HepG2 (cell line): Measurements from ENCODE around the gene CNTD1. TPM values are rescaled to one million over a fixed set of nuclear protein-coding genes. Genes with fewer than 3 reads are reported as not detected.

Experiments
- AKAP8 ChIP-seq: sonication (generic); formaldehyde crosslinking; IDR thresholded peaks from 2 replicates; pipeline ENCODE4 v1.5.1; 2020; ENCODE audit warnings: mild to moderate bottlenecking, missing genetic modification reagents
- ARID2 ChIP-seq: sonication (generic); formaldehyde crosslinking; IDR thresholded peaks from 2 replicates; pipeline ENCODE4 v1.8.1; 2022; ENCODE audit warnings: mild to moderate bottlenecking, missing genetic modification reagents, borderline replicate concordance
- DNMT3B ChIP-seq: conservative IDR thresholded peaks from 2 replicates; pipeline ENCODE4 v1.6.1; 2016; ENCODE audit warnings: missing biosample characterization, control low read depth
- GABPB1 ChIP-seq: IDR thresholded peaks from 2 replicates; pipeline ENCODE4 v1.6.1; 2016; ENCODE audit warnings: mild to moderate bottlenecking, missing genetic modification reagents, moderate library complexity, missing compliant biosample characterization
- HMGXB4 ChIP-seq, 2 experiments: sonication (generic) in 1 of 2; formaldehyde crosslinking in 1 of 2; IDR thresholded peaks; 2 replicates each; pipeline versions ENCODE4 v1.4.0 to v1.6.1; 2018 to 2020; ENCODE audit warnings: missing genetic modification reagents in 2 of 2, borderline replicate concordance in 1 of 2, low read depth in 1 of 2, mild to moderate bottlenecking in 1 of 2, missing biosample characterization in 1 of 2
- IRF1 ChIP-seq: sonication (generic); formaldehyde crosslinking; IDR thresholded peaks from 2 replicates; pipeline ENCODE4 v1.4.0; 2020; ENCODE audit warnings: low read depth, mild to moderate bottlenecking, missing genetic modification reagents
- IRF2 ChIP-seq: IDR thresholded peaks from 2 replicates; pipeline ENCODE4 v1.6.1; 2018; ENCODE audit warnings: missing genetic modification reagents, missing compliant biosample characterization
- MXD1 ChIP-seq: sonication (generic); formaldehyde crosslinking; IDR thresholded peaks from 2 replicates; pipeline ENCODE4 v1.4.0; 2020; ENCODE audit warnings: mild to moderate bottlenecking, missing genetic modification reagents
- MZF1 ChIP-seq: sonication (generic); formaldehyde crosslinking; IDR thresholded peaks from 2 replicates; pipeline ENCODE4 v1.8.1; 2023; ENCODE audit warnings: mild to moderate bottlenecking, missing genetic modification reagents, borderline replicate concordance
- POLR2A ChIP-seq, 2 experiments: IDR thresholded peaks; 2 replicates each; pipeline ENCODE4 v1.6.1; 2011; ENCODE audit warnings: low read depth in 2 of 2, low read length in 2 of 2, mild to moderate bottlenecking in 1 of 2, moderate library complexity in 1 of 2; ENCODE audit not compliant: insufficient read depth in 1 of 2
- RBM22 ChIP-seq: fragments of 200-400 bp; formaldehyde crosslinking; optimal IDR thresholded peaks from 2 replicates; pipeline ENCODE3; 2017; ENCODE audit warnings: mild to moderate bottlenecking, low read length, moderate library complexity
- REPIN1 ChIP-seq: sonication (generic); formaldehyde crosslinking; IDR thresholded peaks from 2 replicates; pipeline ENCODE4 v1.8.0; 2022; ENCODE audit warnings: missing genetic modification reagents, low read depth, mild to moderate bottlenecking, borderline replicate concordance
- RNF219 ChIP-seq: sonication (generic); formaldehyde crosslinking; IDR thresholded peaks from 2 replicates; pipeline ENCODE4 v1.5.0; 2020; ENCODE audit warnings: mild to moderate bottlenecking, missing genetic modification reagents
- SNAPC2 ChIP-seq: sonication (generic); formaldehyde crosslinking; IDR thresholded peaks from 2 replicates; pipeline ENCODE4 v1.8.1; 2022; ENCODE audit warnings: mild to moderate bottlenecking, missing genetic modification reagents
- TARDBP ChIP-seq: sonication (generic); formaldehyde crosslinking; IDR thresholded peaks from 2 replicates; pipeline ENCODE4 v1.8.0; 2022; ENCODE audit warnings: mild to moderate bottlenecking, missing genetic modification reagents
- ZBTB38 ChIP-seq: sonication (generic); formaldehyde crosslinking; IDR thresholded peaks from 2 replicates; pipeline ENCODE4 v1.5.1; 2020; ENCODE audit warnings: mild to moderate bottlenecking, missing genetic modification reagents
- ZNF207 ChIP-seq: fragments of 450-650 bp; IDR thresholded peaks from 2 replicates; pipeline ENCODE4 v1.6.1; 2016; ENCODE audit warnings: antibody characterized with exemption, borderline replicate concordance
- ZNF362 ChIP-seq: sonication (generic); formaldehyde crosslinking; IDR thresholded peaks from 2 replicates; pipeline ENCODE4 v1.4.0; 2020; ENCODE audit warnings: missing genetic modification reagents, mild to moderate bottlenecking, borderline replicate concordance
- ZNF563 ChIP-seq: sonication (generic); formaldehyde crosslinking; IDR thresholded peaks from 2 replicates; pipeline ENCODE4 v1.8.0; 2022; ENCODE audit warnings: mild to moderate bottlenecking, moderate library complexity, missing genetic modification reagents
- ZNF749 ChIP-seq: sonication (generic); formaldehyde crosslinking; IDR thresholded peaks from 2 replicates; pipeline ENCODE4 v1.8.0; 2022; ENCODE audit warnings: mild to moderate bottlenecking, missing genetic modification reagents, moderate library complexity, borderline replicate concordance
- ZNF768 ChIP-seq: sonication (generic); formaldehyde crosslinking; IDR thresholded peaks from 2 replicates; pipeline ENCODE4 v1.4.0; 2020; ENCODE audit warnings: missing genetic modification reagents
- ZZZ3 ChIP-seq: sonication (generic); formaldehyde crosslinking; IDR thresholded peaks from 2 replicates; pipeline ENCODE4 v1.4.0; 2020; ENCODE audit warnings: missing genetic modification reagents, mild to moderate bottlenecking, borderline replicate concordance
- polyA plus RNA-seq, 8 experiments: library from polyadenylated mRNA; depleted of rRNA in 3 of 8; stranded (reverse) in 7 of 8; unstranded in 1 of 8; fragments of >200 nt; fragmentation: Illumina TruSeq in 4 of 8; extraction: Trizol in 4 of 8; gene quantifications; 2 replicates each; pipeline versions ENCODE4 v1.2.1 to v1.2.3, GENCODE V29; 2011 to 2016; ENCODE audit warnings: low read depth in 4 of 8, missing spikeins in 1 of 8, mixed read lengths in 1 of 8; ENCODE audit not compliant: insufficient read depth in 1 of 8
- total RNA-seq, 5 experiments: library from RNA; depleted of rRNA; stranded (reverse); fragments of >200 nt; fragmentation: Illumina TruSeq; extraction: Trizol; gene quantifications; 2 replicates each; pipeline ENCODE4 v1.2.3, GENCODE V29; 2016; ENCODE audit warnings: low read depth in 1 of 5

CNTD1 gene
- total and polyA plus RNA-seq, 2 of the 13 experiments (the other 11 are each of a cell fraction or from before 2014, with no cell fraction given) = 0.11 to 0.15 TPM

- TF ChIP-seq HMGXB4 (CRISPR knock-in tag; IDR thresholded peaks at IDR 0.05; ENCODE audit: borderline replicate concordance in 1 of 2, low read depth in 1 of 2) (peak in 1 of 2 experiments; percentile 18; a peak in 1 of 4 replicates), TARDBP (CRISPR knock-in tag) (0 out of 2 replicates have a peak, but pooled peaks have one; percentile 19), ZBTB38 (peak; percentile 39; the same call in 1 of the 2 replicates), ZNF207 (no peak), AKAP8 (CRISPR knock-in tag) (peak; percentile 1; the same call in 1 of the 2 replicates), IRF2 (CRISPR knock-in tag) (no peak), POLR2A (IDR thresholded peaks at IDR 0.05; ENCODE audit: insufficient read depth in 1 of 2, low read depth in 2 of 2, low read length in 2 of 2) (0 out of 4 replicates have a peak, but pooled peaks of 1 of the 2 experiments have one; percentile 14), RNF219 (CRISPR knock-in tag) (no peak; the same call in 1 of the 2 replicates), MXD1 (CRISPR knock-in tag) (peak; percentile 63; the same call in 1 of the 2 replicates), ZNF768 (CRISPR knock-in tag) (peak; percentile 64; the same call in 1 of the 2 replicates), ZNF749 (CRISPR knock-in tag) (no peak), ZNF362 (CRISPR knock-in tag) (peak; percentile 32; the same call in 1 of the 2 replicates), GABPB1 (CRISPR knock-in tag) (peak; percentile 9), REPIN1 (CRISPR knock-in tag) (peak; percentile 37; the same call in 1 of the 2 replicates), ZZZ3 (0 out of 2 replicates have a peak, but pooled peaks have one; percentile 49), SNAPC2 (CRISPR knock-in tag) (peak; percentile 81), IRF1 (CRISPR knock-in tag) (0 out of 2 replicates have a peak, but pooled peaks have one; percentile 48), ARID2 (peak; percentile 92; the same call in 1 of the 2 replicates), MZF1 (CRISPR knock-in tag) (peak; percentile 26; the same call in 1 of the 2 replicates), DNMT3B (CRISPR knock-in tag) (0 out of 2 replicates have a peak, but pooled peaks have one; percentile 30), ZNF563 (no peak; the same call in 1 of the 2 replicates), RBM22 (peak; percentile 58)
Observed at GRCh38 chr17:42780851-42781638, 17.6 kb upstream of the CNTD1 start (continued).
